ENCODE data around the gene SLC30A1.

DNA sequence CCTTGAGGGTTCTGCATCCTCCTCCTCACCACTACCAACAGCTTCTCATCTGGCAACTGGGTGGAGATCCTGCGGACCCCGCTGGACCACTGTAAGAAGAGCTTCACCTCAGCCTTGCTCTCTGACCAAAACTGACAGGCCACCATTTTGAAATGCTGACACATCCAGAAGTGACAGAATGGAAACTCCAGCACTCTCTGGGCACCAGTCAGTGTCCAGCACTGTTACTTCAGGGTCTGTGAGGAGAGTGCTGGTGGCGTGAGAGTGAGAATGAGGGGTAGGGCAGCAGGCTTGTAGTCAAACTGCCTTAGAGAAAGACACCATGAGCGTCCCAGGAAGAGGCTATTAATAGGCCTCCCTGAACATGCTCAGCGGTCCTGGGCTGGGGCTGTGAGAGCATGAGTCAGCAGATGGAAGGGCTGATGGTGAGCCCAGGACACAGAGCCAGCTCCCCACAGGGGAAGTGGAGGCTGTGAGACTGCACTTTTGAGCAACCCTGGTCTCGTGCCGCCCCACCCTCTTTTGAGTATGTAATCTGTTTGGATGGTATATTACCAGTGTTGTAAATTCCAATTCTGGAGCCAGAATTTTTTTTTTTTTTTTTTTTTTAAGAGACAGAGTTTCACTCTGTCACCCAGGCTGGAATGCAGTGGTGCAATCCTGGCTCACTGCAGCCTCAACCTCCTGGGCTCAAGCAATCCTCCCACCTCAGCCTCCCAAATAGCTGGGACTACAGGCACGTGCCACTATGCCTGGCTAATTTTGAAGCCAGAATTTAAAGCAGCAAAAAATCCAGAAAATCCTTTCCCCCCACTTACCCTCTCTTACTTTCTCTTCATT, 34.4 kb upstream of the SLC30A1 start:
- TF ChIP-seq, protein P1, sequence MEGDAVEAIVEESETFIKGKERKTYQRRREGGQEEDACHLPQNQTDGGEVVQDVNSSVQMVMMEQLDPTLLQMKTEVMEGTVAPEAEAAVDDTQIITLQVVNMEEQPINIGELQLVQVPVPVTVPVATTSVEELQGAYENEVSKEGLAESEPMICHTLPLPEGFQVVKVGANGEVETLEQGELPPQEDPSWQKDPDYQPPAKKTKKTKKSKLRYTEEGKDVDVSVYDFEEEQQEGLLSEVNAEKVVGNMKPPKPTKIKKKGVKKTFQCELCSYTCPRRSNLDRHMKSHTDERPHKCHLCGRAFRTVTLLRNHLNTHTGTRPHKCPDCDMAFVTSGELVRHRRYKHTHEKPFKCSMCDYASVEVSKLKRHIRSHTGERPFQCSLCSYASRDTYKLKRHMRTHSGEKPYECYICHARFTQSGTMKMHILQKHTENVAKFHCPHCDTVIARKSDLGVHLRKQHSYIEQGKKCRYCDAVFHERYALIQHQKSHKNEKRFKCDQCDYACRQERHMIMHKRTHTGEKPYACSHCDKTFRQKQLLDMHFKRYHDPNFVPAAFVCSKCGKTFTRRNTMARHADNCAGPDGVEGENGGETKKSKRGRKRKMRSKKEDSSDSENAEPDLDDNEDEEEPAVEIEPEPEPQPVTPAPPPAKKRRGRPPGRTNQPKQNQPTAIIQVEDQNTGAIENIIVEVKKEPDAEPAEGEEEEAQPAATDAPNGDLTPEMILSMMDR (IDR thresholded peaks at IDR 0.05) = no peak
- TF ChIP-seq, protein P2, sequence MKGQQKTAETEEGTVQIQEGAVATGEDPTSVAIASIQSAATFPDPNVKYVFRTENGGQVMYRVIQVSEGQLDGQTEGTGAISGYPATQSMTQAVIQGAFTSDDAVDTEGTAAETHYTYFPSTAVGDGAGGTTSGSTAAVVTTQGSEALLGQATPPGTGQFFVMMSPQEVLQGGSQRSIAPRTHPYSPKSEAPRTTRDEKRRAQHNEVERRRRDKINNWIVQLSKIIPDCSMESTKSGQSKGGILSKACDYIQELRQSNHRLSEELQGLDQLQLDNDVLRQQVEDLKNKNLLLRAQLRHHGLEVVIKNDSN (IDR thresholded peaks at IDR 0.05; ENCODE audit: borderline replicate concordance, low read depth) = no peak
- no peak; the same call in 1 of the 2 replicates for TF ChIP-seq JUND (IDR thresholded peaks at IDR 0.05)
- TF ChIP-seq, protein P3, sequence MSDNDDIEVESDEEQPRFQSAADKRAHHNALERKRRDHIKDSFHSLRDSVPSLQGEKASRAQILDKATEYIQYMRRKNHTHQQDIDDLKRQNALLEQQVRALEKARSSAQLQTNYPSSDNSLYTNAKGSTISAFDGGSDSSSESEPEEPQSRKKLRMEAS (IDR thresholded peaks at IDR 0.05; ENCODE audit: low read depth) = no peak
- no peak for TF ChIP-seq RCOR1 (IDR thresholded peaks at IDR 0.05; ENCODE audit: low read length)
- no peak for TF ChIP-seq SIN3A (IDR thresholded peaks at IDR 0.05; ENCODE audit: borderline replicate concordance, low read depth, low read length)
- TF ChIP-seq RFX5 (IDR thresholded peaks at IDR 0.05; ENCODE audit: low read length) = no peak
- no peak for TF ChIP-seq EZH2phosphoT487 (IDR thresholded peaks at IDR 0.05; ENCODE audit: borderline replicate concordance, low read depth)
- no peak for TF ChIP-seq EP300 (IDR thresholded peaks at IDR 0.05; ENCODE audit: borderline replicate concordance in 1 of 2, low read depth in 1 of 2, low read length in 1 of 2)
- no peak for TF ChIP-seq TCF12 (IDR thresholded peaks at IDR 0.05)

Measured in SK-N-SH (cell line).